ENCODE measurements around the gene ATR.
A peak's percentile ranks its signal among the peaks of the same experiment; 100 is the strongest.

Gene ATR

GRCh38 chr3:142507241-142507640 is 71.3 kb downstream of the ATR start:
- no peak for DNase-seq

DNA sequence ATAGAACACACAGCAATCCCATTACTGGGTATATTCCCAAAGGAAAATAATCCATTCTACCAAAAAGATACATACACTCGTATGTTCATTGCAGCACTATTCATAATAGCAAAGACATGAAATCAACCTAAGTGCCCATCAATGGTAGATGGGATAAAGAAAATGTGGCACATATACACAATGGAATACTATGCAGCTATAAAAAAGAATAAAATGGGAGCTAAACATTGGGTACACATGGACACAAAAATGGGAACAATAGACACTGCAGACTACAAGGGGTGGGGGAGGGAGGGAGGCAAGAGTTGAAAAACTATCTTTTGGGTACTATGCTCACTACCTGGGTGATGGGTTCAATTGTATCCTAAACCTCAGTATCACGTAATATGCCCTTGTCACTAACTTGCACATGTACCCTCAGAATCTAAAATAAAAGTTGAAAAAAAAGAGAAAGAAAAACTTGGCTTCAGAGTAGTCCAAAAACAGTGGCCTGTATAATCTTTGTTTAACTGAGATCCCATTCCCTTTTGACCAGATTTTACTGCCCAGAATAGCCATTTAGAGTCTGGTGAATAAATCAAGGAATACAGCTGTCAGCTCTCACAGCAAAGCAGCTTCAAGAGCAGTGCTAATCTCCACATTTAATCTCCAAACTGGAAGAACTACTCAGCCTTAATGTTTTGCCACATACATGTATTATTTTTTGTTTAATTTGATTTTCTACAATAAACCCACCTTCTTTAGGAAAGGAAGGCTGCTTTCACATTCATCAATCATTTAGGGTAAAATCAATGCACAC is 76.1 kb downstream of the ATR start:
- DNase-seq = no peak

- no peak for DNase-seq
Observed at GRCh38 chr3:142501004-142501926, 77.3 kb downstream of the ATR start.

- no peak for DNase-seq
Observed at GRCh38 chr3:142500211-142500610, 78.3 kb downstream of the ATR start.

- DNase-seq = no peak
Observed at GRCh38 chr3:142498397-142499180, 79.9 kb downstream of the ATR start.

GRCh38 chr3:142497729-142498128 is 80.8 kb downstream of the ATR start:
- no peak for DNase-seq

GRCh38 chr3:142495103-142495502 is 83.4 kb downstream of the ATR start:
- DNase-seq = no peak

DNA sequence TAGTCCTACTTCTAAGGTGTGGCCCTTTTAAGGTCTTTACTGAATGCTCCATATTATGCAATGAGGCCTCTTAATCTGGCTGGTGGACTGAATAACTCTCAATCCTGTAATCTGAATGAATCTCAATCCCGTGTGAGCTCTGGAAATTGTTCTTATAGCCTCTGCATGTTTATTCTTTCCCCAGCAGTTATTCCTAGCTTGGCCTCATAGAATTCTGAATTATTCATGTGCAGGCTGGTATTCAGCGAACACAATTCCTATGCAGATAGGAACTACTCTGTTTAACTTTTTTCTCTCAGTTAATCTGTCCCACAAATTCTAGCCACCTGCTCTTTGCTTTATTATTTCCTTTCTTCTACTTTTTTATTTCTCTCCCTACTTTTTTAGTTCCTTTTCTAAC is 86.3 kb downstream of the ATR start:
- no peak for DNase-seq

DNA sequence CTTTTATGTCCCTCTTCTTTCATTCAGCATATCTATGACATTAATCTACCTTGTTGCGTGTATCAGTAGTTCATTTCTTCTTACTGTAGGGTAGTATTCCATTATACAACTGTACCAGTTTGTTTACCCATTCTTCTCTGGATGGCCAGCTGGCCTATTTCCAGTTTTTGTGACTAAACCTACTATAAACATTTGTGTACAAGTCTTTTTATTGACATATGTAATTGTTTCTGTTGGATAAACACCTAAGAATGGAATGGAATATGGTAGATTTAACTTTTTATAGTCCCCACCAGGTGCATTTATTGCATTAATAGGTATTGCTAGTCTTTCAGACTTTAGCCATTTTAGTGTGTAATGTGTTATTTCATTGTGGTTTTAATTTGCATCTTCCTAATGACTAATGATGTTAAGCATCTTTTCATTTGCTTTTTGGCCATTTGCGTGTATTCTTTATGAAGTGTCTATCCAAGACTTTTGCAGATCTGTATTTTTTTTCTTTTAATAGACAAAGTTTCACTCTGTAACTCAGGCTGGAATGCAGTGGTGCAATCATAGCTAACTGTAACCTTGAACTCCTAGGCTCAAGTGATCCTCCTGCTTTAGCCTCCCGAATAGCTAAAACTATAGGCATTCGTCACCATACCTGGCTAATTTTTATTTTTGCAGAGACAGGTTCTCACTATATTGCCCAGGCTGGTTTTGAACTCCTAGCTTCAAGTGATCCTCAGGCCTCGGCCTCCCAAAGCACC is 88.8 kb downstream of the ATR start:
- no peak for DNase-seq

DNA sequence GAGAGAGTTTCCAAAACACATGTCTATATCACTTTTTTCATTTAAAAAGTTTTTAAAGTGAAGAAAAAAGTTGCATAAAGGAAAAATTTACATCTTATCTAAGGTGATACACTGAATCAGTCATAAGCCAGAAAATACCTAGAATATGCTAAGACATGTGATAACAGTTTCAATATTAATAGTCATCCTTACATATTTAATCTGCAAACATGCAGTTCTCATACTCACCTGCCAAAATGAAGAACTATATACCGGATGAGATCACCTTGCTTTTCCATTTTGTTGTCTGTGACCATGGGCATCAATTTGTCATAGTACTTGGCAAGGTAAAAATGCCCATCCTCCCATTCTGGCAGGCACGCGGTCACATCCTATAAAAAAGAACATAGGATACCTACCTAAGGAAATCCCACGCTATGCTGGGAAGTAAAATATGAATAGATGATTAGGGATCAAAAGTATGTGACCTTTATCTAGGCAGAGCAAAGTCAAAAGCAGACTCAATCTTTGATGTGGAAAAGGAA is 93.6 kb downstream of the ATR start:
- DNase-seq = no peak

GRCh38 chr3:142481196-142481595 is 97.3 kb downstream of the ATR start:
- no peak for DNase-seq

DNA sequence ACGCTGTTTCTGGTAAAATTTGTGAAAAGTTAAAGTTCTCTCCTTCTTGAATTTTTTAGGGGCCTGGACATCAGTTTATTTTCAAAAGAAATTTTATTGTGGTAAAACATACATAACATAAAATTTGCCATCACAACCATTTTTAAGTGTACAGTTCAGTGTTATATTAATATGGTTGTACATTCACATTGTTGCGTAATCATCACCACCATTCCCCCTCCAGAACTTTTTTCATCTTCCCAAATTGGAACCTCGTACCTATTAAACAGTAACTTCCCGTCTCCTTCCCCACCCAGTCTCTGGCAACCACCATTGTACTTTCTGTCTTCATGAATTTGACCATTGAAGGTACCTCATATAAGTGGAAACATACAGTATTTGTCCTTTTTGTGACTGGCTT is 107.7 kb downstream of the ATR start:
- no peak for DNase-seq

GRCh38 chr3:142468456-142468855 is 110.1 kb downstream of the ATR start:
- DNase-seq = no peak

GRCh38 chr3:142467768-142468167 is 110.8 kb downstream of the ATR start:
- DNase-seq = no peak

- no peak for DNase-seq
Observed at GRCh38 chr3:142460689-142461088, 117.8 kb downstream of the ATR start.

- no peak for DNase-seq
Observed at GRCh38 chr3:142459929-142460328, 118.6 kb downstream of the ATR start.

DNA sequence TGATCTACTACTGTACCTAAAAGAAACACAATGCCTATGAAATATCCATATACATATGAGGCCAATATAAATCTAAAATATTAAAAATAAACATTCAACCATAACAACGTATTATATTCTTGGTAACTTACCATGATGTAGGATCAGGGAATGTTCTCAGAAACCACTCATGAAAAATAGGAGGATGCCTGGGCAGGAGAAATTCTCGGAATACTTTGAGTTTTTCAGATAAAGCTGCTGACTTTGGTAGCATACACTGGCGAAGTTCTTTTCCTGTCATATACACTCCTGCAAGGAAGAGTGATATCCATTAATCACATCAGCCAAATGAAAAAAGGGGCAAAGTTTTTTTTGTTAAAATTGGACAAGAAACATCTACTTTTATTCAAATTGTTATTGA is 119.4 kb downstream of the ATR start:
- DNase-seq = no peak

- DNase-seq = no peak
Observed at GRCh38 chr3:142450881-142451280, 127.7 kb downstream of the ATR start.

DNA sequence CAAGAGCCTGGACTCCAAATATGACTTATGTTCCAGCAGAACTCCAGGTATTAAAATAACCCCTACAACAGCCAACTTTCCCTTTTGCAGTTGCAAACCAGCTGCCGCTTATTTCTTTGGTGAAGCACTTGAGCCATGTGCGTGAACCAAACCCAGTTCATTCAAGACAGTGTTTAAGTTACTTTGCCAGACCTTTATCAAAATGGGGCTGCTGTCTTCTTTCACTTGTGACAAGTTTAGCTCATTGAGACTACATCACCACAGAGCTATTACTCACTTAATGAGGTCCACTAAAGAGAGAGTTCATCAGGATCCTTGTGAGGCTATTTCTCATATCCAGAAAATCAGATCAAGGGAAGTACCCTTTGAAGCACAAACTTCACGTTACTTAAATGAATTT is 128.3 kb downstream of the ATR start:
- no peak for DNase-seq

DNA sequence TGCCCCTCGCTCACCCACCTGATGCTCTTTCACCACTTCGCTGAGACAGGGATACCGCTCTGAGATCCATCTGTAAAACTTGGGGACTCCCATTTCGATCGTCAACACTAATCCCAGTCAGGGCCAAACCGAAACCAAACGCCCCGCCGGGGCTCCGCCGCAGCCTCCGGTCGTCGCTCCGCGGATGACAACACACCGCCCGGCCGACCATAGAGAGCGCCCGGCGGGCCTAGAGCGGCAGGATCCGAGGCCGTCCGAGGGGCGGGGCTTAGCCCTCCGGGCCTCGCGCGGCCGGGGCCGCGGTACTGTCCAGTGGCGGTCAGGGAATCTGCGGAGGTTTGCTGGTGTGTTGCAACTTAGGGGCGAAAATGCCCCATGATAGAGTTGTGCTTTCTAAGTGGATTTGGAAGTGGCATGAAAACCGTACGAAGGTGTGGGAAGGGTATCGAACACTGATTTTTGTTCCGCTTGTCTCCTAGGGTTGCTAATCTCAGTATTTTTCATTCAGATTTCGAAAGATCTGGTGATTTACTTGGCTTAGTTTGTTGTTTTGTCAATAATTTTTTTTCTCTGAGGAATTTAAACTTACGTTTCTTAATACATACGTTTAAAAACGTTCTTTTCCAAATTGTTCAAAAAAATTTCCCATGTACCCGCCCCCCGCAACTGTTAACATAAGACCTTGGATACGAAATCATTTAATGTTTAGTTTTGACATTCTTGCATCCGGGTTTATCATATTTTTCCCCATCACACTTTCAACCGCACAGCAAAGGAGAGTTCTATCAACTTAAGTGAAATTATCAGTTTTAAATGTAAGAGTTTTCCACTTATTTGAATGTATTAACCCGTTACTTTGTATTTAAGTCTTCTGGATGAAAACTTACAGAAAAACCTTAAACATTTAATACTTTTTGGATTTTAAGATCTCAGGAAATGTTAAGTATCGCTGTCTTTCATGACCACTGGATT is 130.4 kb downstream of the ATR start, which contains the start of gene XRN1:
XRN1 (minus strand) TSS at position 186 of the 972 bp plus-strand sequence; CDS start at position 93, 93 bp downstream.
- peak; percentile 66 for DNase-seq
